IMR-90 (cell line): ENCODE results near the gene AKAP13. TPM values are rescaled to one million over a fixed set of nuclear protein-coding genes. Genes with fewer than 3 reads are reported as not detected.

Experiments
- ATAC-seq: fragments of 200-7000 bp; cut with Tn5 transposase; 2 replicates; pipeline ENCODE4 v1.9.1; 2020; ENCODE audit warnings: low read depth, mild to moderate bottlenecking, moderate library complexity
- BruUV-seq: library from RNA; stranded (reverse); fragments of 400-500 nt; replicated peaks from 2 replicates; lab custom pipeline; 2021; lab: Mats Ljungman, UMichigan
- CTCF ChIA-PET: fragments of 300-600 bp; formaldehyde crosslinking; extraction: SDS; loops from one replicate; lab custom pipeline; 2021; ENCODE audit warnings: antibody characterized with exemption; lab: Yijun Ruan, JAX
- POLR2A ChIA-PET: fragments of 300-600 bp; sonication (Branson Sonifier 250); formaldehyde crosslinking; loops from one replicate; lab custom pipeline; 2022; ENCODE audit warnings: antibody characterized with exemption; ENCODE audit not compliant: unreplicated experiment; lab: Charles Lee
- DNase-seq: peaks from one replicate; pipeline ENCODE4 v3.0.0; 2013
- H2AFZ ChIP-seq: replicated peaks from 2 replicates; pipeline ENCODE3; 2013; ENCODE audit warnings: low read length, mild to moderate bottlenecking; ENCODE audit not compliant: poor library complexity
- H2AK5ac ChIP-seq: 2 replicates; pipeline ENCODE4 v1.6.1; 2013; ENCODE audit warnings: low read depth, low read length, inconsistent platforms
- H2AK9ac ChIP-seq: replicated peaks from 2 replicates; pipeline ENCODE3; 2013; ENCODE audit warnings: mild to moderate bottlenecking, low read depth, low read length, moderate library complexity; ENCODE audit not compliant: poor library complexity
- H2BK120ac ChIP-seq: 2 replicates; pipeline ENCODE4 v1.6.1; 2013; ENCODE audit warnings: low read depth, low read length, inconsistent platforms
- H2BK15ac ChIP-seq: 3 replicates; pipeline ENCODE4 v1.6.1; 2013; ENCODE audit warnings: low read depth, low read length, inconsistent platforms
- H2BK20ac ChIP-seq: 2 replicates; pipeline ENCODE4 v1.6.1; 2013; ENCODE audit warnings: low read depth, mild to moderate bottlenecking, inconsistent platforms, low read length, moderate library complexity
- H2BK5ac ChIP-seq: 2 replicates; pipeline ENCODE4 v1.6.1; 2013; ENCODE audit warnings: mild to moderate bottlenecking, low read depth, low read length, inconsistent platforms; ENCODE audit not compliant: poor library complexity, severe bottlenecking
- H3K14ac ChIP-seq: replicated peaks from 2 replicates; pipeline ENCODE4 v1.6.1; 2013; ENCODE audit warnings: low read depth, low read length, inconsistent platforms
- H3K18ac ChIP-seq: 2 replicates; pipeline ENCODE4 v1.6.1; 2013; ENCODE audit warnings: low read depth, low read length, control low read depth
- H3K23ac ChIP-seq: 2 replicates; pipeline ENCODE4 v1.6.1; 2013; ENCODE audit warnings: low read depth, low read length, inconsistent platforms
- H3K27ac ChIP-seq: 2 replicates; pipeline ENCODE4 v1.5.1; 2013; ENCODE audit warnings: mild to moderate bottlenecking, control low read depth, low read length; ENCODE audit not compliant: insufficient read depth
- H3K27me3 ChIP-seq: 2 replicates; pipeline ENCODE4 v1.6.1; 2013; ENCODE audit warnings: low read length; ENCODE audit not compliant: control insufficient read depth, insufficient read depth
- H3K36me3 ChIP-seq: 2 replicates; pipeline ENCODE4 v1.6.1; 2013; ENCODE audit warnings: low read length, mixed read lengths; ENCODE audit not compliant: control insufficient read depth, insufficient read depth
- H3K4ac ChIP-seq: 2 replicates; pipeline ENCODE4 v1.6.1; 2013; ENCODE audit warnings: low read depth, low read length, inconsistent platforms
- H3K4me1 ChIP-seq: 2 replicates; pipeline ENCODE4 v1.6.1; 2013; ENCODE audit warnings: low read length, mixed read lengths; ENCODE audit not compliant: control insufficient read depth, insufficient read depth
- H3K4me2 ChIP-seq: 2 replicates; pipeline ENCODE4 v1.6.1; 2013; ENCODE audit warnings: low read depth, mild to moderate bottlenecking, control low read depth, low read length, moderate library complexity
- H3K4me3 ChIP-seq: 2 replicates; pipeline ENCODE4 v1.5.1; 2013; ENCODE audit warnings: low read depth, mild to moderate bottlenecking, control low read depth, low read length, moderate library complexity; ENCODE audit not compliant: insufficient read depth
- H3K56ac ChIP-seq: 2 replicates; pipeline ENCODE4 v1.6.1; 2013; ENCODE audit warnings: low read length, inconsistent platforms; ENCODE audit not compliant: insufficient read depth; ENCODE audit errors: extremely low read depth
- H3K79me1 ChIP-seq, 2 experiments: 2 replicates each; pipeline ENCODE4 v1.6.1; 2013; ENCODE audit warnings: low read length in 2 of 2, inconsistent platforms in 1 of 2, low read depth in 1 of 2
- H3K9ac ChIP-seq: 2 replicates; pipeline ENCODE4 v1.6.1; 2013; ENCODE audit warnings: low read depth, low read length, control low read depth
- H3K9me1 ChIP-seq: 2 replicates; pipeline ENCODE4 v1.6.1; 2013; ENCODE audit warnings: low read length, inconsistent platforms; ENCODE audit not compliant: insufficient read depth
- H3K9me3 ChIP-seq: 2 replicates; pipeline ENCODE4 v1.6.1; 2013; ENCODE audit warnings: low read length; ENCODE audit not compliant: control insufficient read depth, insufficient read depth
- H4K20me1 ChIP-seq: 2 replicates; pipeline ENCODE4 v1.6.1; 2013; ENCODE audit warnings: low read length, inconsistent platforms; ENCODE audit not compliant: insufficient read depth
- H4K5ac ChIP-seq: 2 replicates; pipeline ENCODE4 v1.6.1; 2013; ENCODE audit warnings: mild to moderate bottlenecking, low read depth, low read length, control low read depth
- H4K8ac ChIP-seq, 2 experiments: 2 replicates each; pipeline ENCODE4 v1.6.1; 2013; ENCODE audit warnings: low read depth in 2 of 2, low read length in 2 of 2, control low read depth in 1 of 2, inconsistent platforms in 1 of 2
- H4K91ac ChIP-seq: 2 replicates; pipeline ENCODE4 v1.6.1; 2013; ENCODE audit warnings: low read depth, low read length, inconsistent platforms; ENCODE audit not compliant: insufficient read depth
- BHLHE40 ChIP-seq: fragments of 150-350 bp; IDR thresholded peaks from 2 replicates; pipeline ENCODE4 v1.6.1; 2016; ENCODE audit warnings: mild to moderate bottlenecking, low read depth, low read length
- CTCF ChIP-seq: conservative IDR thresholded peaks from 2 replicates; pipeline ENCODE4 v1.5.1; 2012; ENCODE audit warnings: mild to moderate bottlenecking, low read depth, low read length, improper control_type of control experiment
- FOS ChIP-seq: fragments of 150-350 bp; IDR thresholded peaks from 2 replicates; pipeline ENCODE4 v1.6.1; 2016; ENCODE audit warnings: low read depth, low read length
- MAFK ChIP-seq: IDR thresholded peaks from 2 replicates; pipeline ENCODE4 v1.6.1; 2012; ENCODE audit warnings: low read depth, low read length, improper control_type of control experiment
- MXI1 ChIP-seq: IDR thresholded peaks from 2 replicates; pipeline ENCODE4 v1.6.1; 2012; ENCODE audit warnings: low read depth, mild to moderate bottlenecking, low read length, moderate library complexity, borderline replicate concordance
- RAD21 ChIP-seq: IDR thresholded peaks from 2 replicates; pipeline ENCODE4 v1.6.1; 2012; ENCODE audit warnings: low read length, improper control_type of control experiment
- SMC3 ChIP-seq: fragments of 150-350 bp; IDR thresholded peaks from 2 replicates; pipeline ENCODE4 v1.6.1; 2016; ENCODE audit warnings: low read depth, mild to moderate bottlenecking, antibody characterized with exemption, low read length, moderate library complexity
- WGBS, 2 experiments: methylation state at CpG; one replicate each; pipeline versions ENCODE4 v1.1.5 to v1.1.7; 2013; ENCODE audit warnings: missing lambda C conversion rate in 2 of 2; ENCODE audit not compliant: insufficient read length in 1 of 2; ENCODE audit errors: extremely low coverage in 2 of 2; 5-methylcytosine and 5-hydroxymethylcytosine counted together
- dilution Hi-C: fragments of 300-500 bp; cut with HindIII; formaldehyde crosslinking; loops from one replicate; pipeline ENCODE4 v1.14.3; 2018; ENCODE audit warnings: low sequenced_read_pairs; ENCODE audit not compliant: unreplicated experiment
- in situ Hi-C: fragments of 300-500 bp; cut with MboI; formaldehyde crosslinking; loops from 3 replicates; pipeline ENCODE4 v1.14.3; 2019; ENCODE audit warnings: low sequenced_read_pairs, inconsistent platforms, mixed read lengths
- intact Hi-C: fragments of 100-400 bp; cut with micrococcal nuclease; formaldehyde crosslinking; loops from 2 replicates; pipeline ENCODE4 v1.10.0; 2022
- polyA plus RNA-seq, 3 experiments: library from polyadenylated mRNA; depleted of rRNA; stranded (reverse); fragments of >200 nt; gene quantifications; 2 replicates each; pipeline ENCODE4 v1.2.3, GENCODE V29; 2012; ENCODE audit warnings: low replicate concordance in 1 of 3
- total RNA-seq: library from RNA; depleted of rRNA; stranded (reverse); fragments of >200 nt; gene quantifications from 2 replicates; pipeline ENCODE4 v1.2.3, GENCODE V29; 2012

The AKAP13 gene
- total and polyA plus RNA-seq, 2 of the 4 experiments (the other 2 are of a cell fraction): 10.4 to 46.4 TPM

- Histone ChIP-seq H3K4me3 (no peak overlapping the region), H3K4me1 (peaks cover 8% of the 10 kb centered on the region; the same call in 1 of the 2 replicates), H2AK9ac (no peak overlapping the region), H3K23ac (no peak overlapping the region), H3K9me3 (no peaks in the 10 kb centered on the region), H2BK120ac (no peak overlapping the region), H4K20me1 (no peaks in the 10 kb centered on the region), H2BK20ac (no peak overlapping the region), H2AK5ac (no peak overlapping the region), H3K18ac (no peak overlapping the region), H3K36me3 (no peaks in the 10 kb centered on the region), H3K79me1 (peaks cover 12 to 45% of the 10 kb centered on the region in 2 experiments), H3K27ac (no peak overlapping the region), H2BK15ac (no peak overlapping the region), H3K14ac (no peak overlapping the region), H2BK5ac (no peak overlapping the region), H4K8ac (no peak overlapping the region), H3K56ac (no peak overlapping the region), H3K27me3 (no peaks in the 10 kb centered on the region), H4K5ac (no peak overlapping the region), H3K9me1 (0 out of 2 replicates have a peak, but pooled peaks cover under 1% of the 10 kb centered on the region), H4K91ac (no peak overlapping the region), H3K9ac (no peak overlapping the region), H2AFZ (no peak overlapping the region), H3K4me2 (peak overlapping the region; percentile 38; the same call in 1 of the 2 replicates), H3K4ac (no peak overlapping the region)
- DNase-seq (peak; percentile 86), ATAC-seq (peak; percentile 60)
- peak; percentile 53 for TF ChIP-seq CTCF
- TF ChIP-seq MAFK: 0 out of 2 replicates have a peak, but pooled peaks have one; percentile 6
- peak; percentile 32; the same call in 1 of the 2 replicates for TF ChIP-seq SMC3
- no peak for TF ChIP-seq FOS
- no peak for TF ChIP-seq MXI1
- no peak for TF ChIP-seq BHLHE40
- TF ChIP-seq RAD21: peak; percentile 68
- POLR2A ChIA-PET: no interaction called here
- dilution Hi-C loops: no loop called here
- in situ Hi-C loops: loop anchor here (10.0 kb wide), 1 partner anchor 243 kb away; no protein-coding TSS in a partner anchor
- CTCF ChIA-PET: no interaction called here
- no TSS peak for BruUV-seq
- intact Hi-C loops: no loop called here
- WGBS, 2 experiments: no CpG with 5 or more reads among the region's 3 CpGs
Observed at GRCh38 chr15:85592148-85592547, 211.7 kb downstream of the AKAP13 start.
